B cell (primary cell): ENCODE measurements around the gene SPRY1.

Experiments used
- EZH2 ChIP-seq: IDR thresholded peaks from 2 replicates; pipeline ENCODE4 v1.6.1; 2012; ENCODE audit warnings: borderline replicate concordance, low read depth, mild to moderate bottlenecking, moderate library complexity, low read length; ENCODE audit not compliant: insufficient read depth, poor library complexity, severe bottlenecking
- TF ChIP-seq, protein P1 (sequence below): fragments of 200-600 bp; IDR thresholded peaks from one replicate; pipeline ENCODE4 v1.8.0; 2022; ENCODE audit warnings: antibody characterized with exemption, mild to moderate bottlenecking

DNA sequence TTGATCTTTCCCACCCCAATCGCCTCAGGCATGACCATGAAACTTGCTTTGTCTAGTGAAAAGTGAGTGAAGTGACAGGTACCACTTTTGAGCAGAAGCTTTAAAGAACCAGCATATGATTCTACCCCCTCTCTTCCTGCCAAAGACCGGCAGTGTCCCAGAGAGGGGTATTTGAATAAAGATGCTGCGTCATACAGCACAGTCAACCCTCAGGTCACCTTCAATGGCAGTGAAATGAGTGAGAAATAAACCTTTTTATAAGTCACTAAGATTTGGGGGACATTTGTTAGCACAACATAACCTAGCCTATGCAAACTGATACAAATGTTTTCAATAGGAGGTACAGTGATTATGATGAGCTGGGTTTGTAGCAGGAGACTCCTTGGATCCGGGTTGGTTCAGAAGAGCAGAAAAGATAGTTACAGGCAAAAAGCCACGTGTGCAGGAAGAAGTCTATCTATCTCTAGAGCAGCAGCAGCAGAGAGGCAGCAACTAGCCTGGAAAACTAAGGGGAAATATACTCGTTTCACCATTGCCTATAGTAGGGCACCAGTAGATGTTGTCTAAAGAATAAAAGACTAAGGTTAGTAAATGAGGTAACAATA lies 30.3 kb upstream of the SPRY1 start:
- TF ChIP-seq, protein P1, sequence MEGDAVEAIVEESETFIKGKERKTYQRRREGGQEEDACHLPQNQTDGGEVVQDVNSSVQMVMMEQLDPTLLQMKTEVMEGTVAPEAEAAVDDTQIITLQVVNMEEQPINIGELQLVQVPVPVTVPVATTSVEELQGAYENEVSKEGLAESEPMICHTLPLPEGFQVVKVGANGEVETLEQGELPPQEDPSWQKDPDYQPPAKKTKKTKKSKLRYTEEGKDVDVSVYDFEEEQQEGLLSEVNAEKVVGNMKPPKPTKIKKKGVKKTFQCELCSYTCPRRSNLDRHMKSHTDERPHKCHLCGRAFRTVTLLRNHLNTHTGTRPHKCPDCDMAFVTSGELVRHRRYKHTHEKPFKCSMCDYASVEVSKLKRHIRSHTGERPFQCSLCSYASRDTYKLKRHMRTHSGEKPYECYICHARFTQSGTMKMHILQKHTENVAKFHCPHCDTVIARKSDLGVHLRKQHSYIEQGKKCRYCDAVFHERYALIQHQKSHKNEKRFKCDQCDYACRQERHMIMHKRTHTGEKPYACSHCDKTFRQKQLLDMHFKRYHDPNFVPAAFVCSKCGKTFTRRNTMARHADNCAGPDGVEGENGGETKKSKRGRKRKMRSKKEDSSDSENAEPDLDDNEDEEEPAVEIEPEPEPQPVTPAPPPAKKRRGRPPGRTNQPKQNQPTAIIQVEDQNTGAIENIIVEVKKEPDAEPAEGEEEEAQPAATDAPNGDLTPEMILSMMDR: no peak
- no peak for TF ChIP-seq EZH2
